ENCODE data around the gene ITPRIP.

ITPRIP gene

GRCh38 chr10:104342941-104343411, 4.7 kb upstream of the ITPRIP start:
- in situ Hi-C loops (cut with MboI; ENCODE audit: low sequenced_read_pairs), result no loop called here

DNA sequence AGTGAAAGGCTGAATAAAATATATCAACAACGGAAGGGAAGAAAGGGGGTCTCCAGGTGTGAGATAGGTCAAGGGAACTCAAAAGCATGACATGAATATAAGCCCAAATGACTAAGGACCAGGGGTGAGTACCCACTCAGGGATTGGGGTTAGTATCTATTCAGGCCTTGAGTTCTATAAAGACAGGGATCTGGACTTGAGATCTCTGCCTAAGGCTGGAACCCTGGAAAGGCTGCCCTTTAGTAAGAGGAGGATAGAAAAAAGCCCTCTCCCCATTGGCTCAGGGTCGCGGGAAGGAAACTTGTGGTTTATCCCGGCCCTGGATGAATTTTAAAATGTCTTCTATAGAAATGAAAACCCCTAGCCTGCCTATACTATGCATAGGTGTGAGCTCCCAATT, 2.4 kb upstream of the ITPRIP start:
- in situ Hi-C loops (cut with MboI; ENCODE audit: low sequenced_read_pairs), result no loop called here

GRCh38 chr10:104340111-104340526, 1.9 kb upstream of the ITPRIP start:
- in situ Hi-C loops (cut with MboI; ENCODE audit: low sequenced_read_pairs), result no loop called here

GRCh38 chr10:104339469-104340110, 1.3 kb upstream of the ITPRIP start:
- in situ Hi-C loops (cut with MboI; ENCODE audit: low sequenced_read_pairs), result no loop called here

GRCh38 chr10:104337521-104337984, 712 bp downstream of the ITPRIP start:
- in situ Hi-C loops (cut with MboI; ENCODE audit: low sequenced_read_pairs), result no loop called here

- in situ Hi-C loops (cut with MboI; ENCODE audit: low sequenced_read_pairs), result no loop called here
These were observed 1.3 kb downstream of the ITPRIP start for GRCh38 chr10:104336821-104337467.

DNA sequence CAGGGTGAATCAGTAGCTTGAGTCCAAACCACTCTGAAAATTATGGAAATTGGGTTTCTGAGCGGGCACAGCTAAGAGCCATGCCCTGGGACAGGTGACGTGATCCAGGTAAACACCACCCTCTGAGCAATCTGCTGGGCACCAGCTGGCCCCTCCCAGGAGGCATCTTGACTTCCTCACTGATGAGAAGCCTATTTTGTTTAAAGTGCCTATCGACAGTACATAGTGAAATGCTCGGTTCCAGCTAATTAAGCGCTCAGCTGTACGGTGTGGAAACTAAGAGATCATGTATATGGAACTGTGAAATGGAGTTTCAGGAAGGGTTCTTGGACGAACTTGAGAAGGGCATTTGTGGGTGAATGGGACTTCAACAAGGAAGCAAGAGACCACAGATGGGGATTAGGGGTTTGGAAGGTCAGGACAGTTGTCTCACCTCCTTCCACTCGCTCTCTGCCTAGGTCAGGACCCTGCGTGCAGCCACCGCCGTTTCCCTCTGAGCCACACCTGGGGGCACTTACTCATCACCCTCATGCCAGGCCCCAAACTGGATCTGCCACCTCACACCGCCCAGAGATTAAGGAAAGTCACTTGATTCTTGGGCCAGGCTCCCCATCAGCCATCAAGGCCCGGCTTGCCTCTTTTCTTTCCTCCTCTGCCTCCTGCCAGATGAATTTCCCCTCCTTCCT, 3.2 kb downstream of the ITPRIP start:
- in situ Hi-C loops (cut with MboI; ENCODE audit: low sequenced_read_pairs), result no loop called here

- in situ Hi-C loops (cut with MboI; ENCODE audit: low sequenced_read_pairs), result no loop called here
These were observed 3.7 kb downstream of the ITPRIP start for GRCh38 chr10:104334561-104334960.

- in situ Hi-C loops (cut with MboI; ENCODE audit: low sequenced_read_pairs), result no loop called here
These were observed 4.4 kb downstream of the ITPRIP start for GRCh38 chr10:104333728-104334373.

- in situ Hi-C loops (cut with MboI; ENCODE audit: low sequenced_read_pairs), result no loop called here
These were observed 5.1 kb downstream of the ITPRIP start for GRCh38 chr10:104333032-104333727.

- in situ Hi-C loops (cut with MboI; ENCODE audit: low sequenced_read_pairs), result no loop called here
These were observed 5.8 kb downstream of the ITPRIP start for GRCh38 chr10:104332243-104333031.

DNA sequence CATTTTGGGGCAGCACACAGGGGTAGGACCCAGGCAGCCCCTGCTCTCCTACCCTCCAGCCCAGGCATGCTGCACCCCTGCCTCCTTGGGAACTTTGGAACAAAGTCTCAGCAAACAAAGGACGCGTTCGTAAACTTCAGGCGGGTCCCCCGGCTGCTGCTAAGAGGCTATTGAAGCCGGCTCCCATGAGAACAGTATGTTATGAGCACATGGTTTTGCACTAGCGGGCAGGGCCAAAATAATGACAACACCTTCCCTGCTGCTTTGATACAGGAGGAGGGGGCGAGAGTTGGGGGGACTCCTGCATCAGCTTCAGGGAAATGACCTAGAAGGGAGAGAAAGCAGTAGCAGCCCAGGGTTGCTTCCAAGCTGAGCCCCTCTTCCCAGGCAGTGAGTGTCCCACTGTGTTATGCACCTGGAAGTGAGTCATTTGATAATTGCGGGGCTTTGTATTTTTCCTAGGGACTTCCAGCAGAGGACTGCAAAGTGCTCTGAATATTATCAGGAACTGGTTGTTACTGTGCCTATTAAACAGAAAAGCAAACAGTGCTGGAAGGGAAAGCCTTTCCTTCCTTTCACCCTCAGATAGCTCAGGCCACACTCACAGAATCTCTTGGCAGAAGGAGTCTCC, 6.9 kb downstream of the ITPRIP start:
- in situ Hi-C loops (cut with MboI; ENCODE audit: low sequenced_read_pairs), result no loop called here

DNA sequence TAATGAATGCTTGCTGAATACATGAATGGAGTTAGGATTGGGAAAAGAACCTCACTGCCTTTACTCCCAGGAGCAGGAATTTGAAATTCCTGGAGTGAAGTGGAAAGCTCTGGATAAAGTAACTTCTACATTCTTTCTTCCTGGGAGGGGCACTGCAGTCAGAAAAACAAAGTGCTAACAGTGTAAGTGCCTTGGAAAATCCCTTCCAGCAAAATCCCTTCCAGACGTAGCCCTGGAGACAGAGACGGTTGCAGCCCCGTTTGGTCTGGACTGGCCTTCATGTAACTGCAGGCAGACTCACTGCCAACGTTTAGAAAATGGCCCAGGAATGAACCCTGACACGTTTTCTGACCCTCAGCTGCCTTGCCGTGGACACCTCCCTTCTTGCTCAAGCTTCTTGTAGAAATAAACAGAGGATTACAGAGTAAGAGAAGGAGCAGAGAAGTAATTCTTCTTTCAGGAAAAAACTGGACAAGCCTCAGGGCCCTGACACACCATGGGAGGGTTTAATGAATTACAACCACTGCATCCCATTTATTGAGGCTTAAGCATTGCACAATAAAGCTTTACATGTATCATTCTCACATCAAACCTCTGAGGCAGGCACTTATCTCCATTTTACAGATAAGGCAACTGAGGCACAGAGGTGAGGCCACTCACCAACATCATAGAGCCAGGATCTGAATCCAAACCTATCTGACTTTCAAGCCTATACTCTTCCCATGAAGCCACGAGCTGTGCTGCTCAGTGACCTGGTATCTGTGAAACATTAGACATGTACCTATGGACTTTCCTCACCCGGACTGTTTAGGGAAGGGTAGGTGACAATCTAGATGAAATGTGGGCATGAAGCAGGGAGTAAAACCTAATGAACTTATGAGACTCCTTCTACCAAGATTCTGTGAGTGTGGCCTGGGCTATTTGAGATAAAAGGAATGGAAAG, 7.8 kb downstream of the ITPRIP start:
- in situ Hi-C loops (cut with MboI; ENCODE audit: low sequenced_read_pairs), result no loop called here

DNA sequence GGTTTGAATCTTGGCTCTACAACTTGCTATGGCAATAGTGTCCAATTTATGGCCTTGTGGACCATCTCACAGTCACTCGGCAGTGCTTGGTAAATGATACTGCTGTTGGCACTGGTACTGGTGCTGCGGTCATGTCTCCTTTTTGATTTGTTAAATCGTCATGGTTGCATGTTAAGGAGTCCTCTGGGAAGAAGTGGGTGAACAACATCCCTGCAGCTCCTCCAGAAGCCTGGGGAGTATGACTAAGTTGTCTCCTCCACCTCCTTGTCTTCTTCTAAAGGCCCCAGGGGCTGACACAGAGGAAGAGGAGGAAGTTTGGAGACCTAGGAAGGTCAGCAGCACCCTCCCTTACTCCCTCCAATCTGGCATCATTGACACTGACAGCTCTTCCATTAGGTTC, 8.5 kb downstream of the ITPRIP start:
- in situ Hi-C loops (cut with MboI; ENCODE audit: low sequenced_read_pairs), result no loop called here

DNA sequence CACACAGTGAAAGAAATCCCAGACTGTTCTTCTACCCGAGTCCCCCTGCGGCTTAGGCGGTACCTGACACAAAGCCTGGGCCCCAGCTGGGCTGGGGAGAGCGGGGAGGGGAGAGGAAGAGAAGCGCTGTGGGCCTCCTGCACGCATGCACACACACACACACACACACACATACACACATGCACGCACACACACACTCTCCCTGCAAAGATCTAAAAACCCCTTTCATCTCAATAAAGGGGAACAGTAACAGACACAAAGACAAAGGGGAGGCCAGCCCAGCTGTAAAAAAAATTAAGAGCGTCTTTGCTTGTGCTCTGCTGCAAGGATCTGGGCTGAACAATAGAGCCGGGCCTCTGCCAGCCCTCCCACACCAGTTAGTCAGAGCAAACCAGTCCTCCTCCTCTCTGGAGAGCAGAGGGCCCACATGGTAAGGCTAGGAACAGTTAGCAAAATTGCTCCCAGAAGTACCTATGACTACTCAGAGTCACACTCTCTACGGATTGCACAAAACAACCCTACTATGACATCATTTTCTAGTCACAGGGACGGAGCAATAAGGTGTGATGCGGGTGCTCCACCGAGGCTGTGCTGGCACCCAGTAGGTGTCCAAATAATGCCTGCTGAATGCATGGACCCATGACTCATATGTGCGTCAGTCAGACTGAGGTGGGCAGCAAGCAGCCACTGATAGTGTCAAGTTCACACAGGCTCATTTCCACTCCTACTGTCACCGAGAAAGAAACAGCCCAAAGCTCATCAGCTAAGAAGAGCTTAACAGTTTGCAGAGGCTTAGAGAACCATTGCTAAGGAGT, 9.2 kb downstream of the ITPRIP start:
- in situ Hi-C loops (cut with MboI; ENCODE audit: low sequenced_read_pairs), result no loop called here

DNA sequence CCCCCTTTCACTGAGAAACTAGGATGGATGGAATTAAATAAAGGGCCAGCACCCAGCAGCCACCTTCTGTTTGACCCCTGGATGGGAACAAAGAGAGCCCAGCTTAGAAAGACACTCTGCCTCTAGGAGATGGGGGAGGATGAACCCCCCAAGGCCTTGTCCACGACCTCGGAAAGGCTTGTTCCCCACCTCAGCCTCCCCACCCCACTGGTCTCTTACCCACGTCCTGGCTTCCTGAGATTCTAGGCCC, 9.7 kb downstream of the ITPRIP start:
- in situ Hi-C loops (cut with MboI; ENCODE audit: low sequenced_read_pairs), result no loop called here

- in situ Hi-C loops (cut with MboI; ENCODE audit: low sequenced_read_pairs), result no loop called here
These were observed 10.3 kb downstream of the ITPRIP start for GRCh38 chr10:104327745-104328645.

Data from hTERT RPE-1 (cell line).